Measurements from ENCODE around the gene IQCB1.

- no peak for TF ChIP-seq CTCF (IDR thresholded peaks at IDR 0.05; ENCODE audit: borderline replicate concordance, extremely low read depth, low read length, poor library complexity, severe bottlenecking)
- no peak for TF ChIP-seq EZH2 (IDR thresholded peaks at IDR 0.05; ENCODE audit: borderline replicate concordance, low read depth, low read length, severe bottlenecking)
These were observed 48.4 kb downstream of the IQCB1 start for GRCh38 chr3:121786485-121786884.

Measured in DND-41 (cell line).